Peyer's patch (tissue), 4 donors: Measurements from ENCODE around the gene ZNF184.

Experiments
- CTCF ChIP-seq, 6 experiments: fragments of 450-650 bp in 4 of 6; fragments of 200-600 bp in 2 of 6; sonication (generic) in 1 of 6; IDR thresholded peaks; one replicate each; pipeline ENCODE4 v1.5.1; 2017 to 2019; ENCODE audit warnings: antibody characterized with exemption in 6 of 6, mild to moderate bottlenecking in 3 of 6, moderate library complexity in 1 of 6
- POLR2A ChIP-seq, 2 donors: fragments of 450-650 bp; IDR thresholded peaks; one replicate each; pipeline ENCODE4 v1.5.1; 2017; ENCODE audit warnings: antibody characterized with exemption in 2 of 2, mild to moderate bottlenecking in 2 of 2, moderate library complexity in 2 of 2

- TF ChIP-seq CTCF (IDR thresholded peaks at IDR 0.05) = no peak
- no peak for TF ChIP-seq POLR2A (IDR thresholded peaks at IDR 0.05)
Observed at GRCh38 chr6:27472182-27472616, 706 bp downstream of the ZNF184 start.
